Measurements from ENCODE around the gene GTSE1. TPM values are rescaled to one million over a fixed set of nuclear protein-coding genes. Genes with fewer than 3 reads are reported as not detected.

GTSE1 gene
- total RNA-seq, 1 donor from 2014 or later, result 29.7 TPM

DNA sequence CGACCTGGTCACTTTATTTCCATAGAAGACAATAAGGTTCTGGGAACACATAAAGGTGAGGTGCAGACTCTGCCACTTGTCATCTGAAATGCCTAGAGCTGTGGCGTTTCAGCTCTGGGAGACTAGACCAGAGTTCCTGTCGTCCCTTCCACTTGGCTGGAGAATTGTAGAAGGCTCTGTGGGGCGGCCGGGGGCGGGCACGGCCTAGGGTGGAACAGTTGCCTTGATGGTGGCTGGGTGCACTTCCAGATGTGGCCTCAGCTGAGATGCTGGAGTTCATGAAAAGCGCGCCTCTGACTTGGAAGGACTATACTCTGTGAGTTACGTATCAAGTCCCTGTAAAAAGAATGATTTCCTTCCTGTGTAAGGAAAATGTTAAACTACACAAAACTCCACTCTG, 55.6 kb downstream of the GTSE1 start:
- Mint-ChIP-seq H3K27ac (no peak overlapping the region), H3K27me3 (ENCODE audit: insufficient read depth, low read depth) (no peaks in the 10 kb centered on the region), H3K36me3 (peaks cover 20% of the 10 kb centered on the region), H3K4me3 (no peak overlapping the region), H3K4me1 (peaks cover 9% of the 10 kb centered on the region), H3K9me3 (no peaks in the 10 kb centered on the region)
- Histone ChIP-seq H4K20me1 (ENCODE audit: low read depth) (peaks cover 14% of the 10 kb centered on the region), H2AFZ (replicated peaks) (no peak overlapping the region), H3K27me3 (no peaks in the 10 kb centered on the region), H3K9me3 (ENCODE audit: low read depth) (no peaks in the 10 kb centered on the region), H3F3A (ENCODE audit: low read depth) (no peaks in the 10 kb centered on the region), H3K4me2 (no peak overlapping the region), H3K36me3 (no peaks in the 10 kb centered on the region), H3K4me1 (no peaks in the 10 kb centered on the region), H3K27ac (no peak overlapping the region), H3K4me3 (no peak overlapping the region), H3K79me2 (ENCODE audit: low read depth) (no peaks in the 10 kb centered on the region), H3K9ac (no peak overlapping the region)
- no peak for DNase-seq (ENCODE audit: low spot score)
- TF ChIP-seq EZH2phosphoT487 (IDR thresholded peaks at IDR 0.05) (no peak), EZH2 (IDR thresholded peaks at IDR 0.05) (no peak)

- no peak overlapping the region for H3K4me3 Mint-ChIP-seq
- no peak overlapping the region for H3K27ac ChIP-seq
- DNase-seq (ENCODE audit: low spot score), result no peak
- H3K79me2 ChIP-seq (ENCODE audit: low read depth), result no peaks in the 10 kb centered on the region
- H3K9me3 Mint-ChIP-seq, result no peaks in the 10 kb centered on the region
- H3K27me3 ChIP-seq, result no peaks in the 10 kb centered on the region
- peaks cover 14% of the 10 kb centered on the region for H4K20me1 ChIP-seq (ENCODE audit: low read depth)
- no peak for TF ChIP-seq EZH2phosphoT487 (IDR thresholded peaks at IDR 0.05)
- TF ChIP-seq CTCF (IDR thresholded peaks at IDR 0.05), result no peak
- H3K9me3 ChIP-seq (ENCODE audit: low read depth), result no peaks in the 10 kb centered on the region
- peaks cover 9% of the 10 kb centered on the region for H3K4me1 Mint-ChIP-seq
- no peaks in the 10 kb centered on the region for H3K36me3 ChIP-seq
- H3K9ac ChIP-seq, result no peak overlapping the region
- no peaks in the 10 kb centered on the region for H3K27me3 Mint-ChIP-seq (ENCODE audit: insufficient read depth, low read depth)
- H3K4me1 ChIP-seq, result no peaks in the 10 kb centered on the region
- no peak overlapping the region for H3K4me2 ChIP-seq
- H3F3A ChIP-seq (ENCODE audit: low read depth), result no peaks in the 10 kb centered on the region
- no peak overlapping the region for H2AFZ ChIP-seq (replicated peaks)
- no peak overlapping the region for H3K27ac Mint-ChIP-seq
- no peak overlapping the region for H3K4me3 ChIP-seq
- H3K36me3 Mint-ChIP-seq, result peaks cover 19% of the 10 kb centered on the region
These were observed 56.2 kb downstream of the GTSE1 start for GRCh38 chr22:46352691-46353386.

DNA sequence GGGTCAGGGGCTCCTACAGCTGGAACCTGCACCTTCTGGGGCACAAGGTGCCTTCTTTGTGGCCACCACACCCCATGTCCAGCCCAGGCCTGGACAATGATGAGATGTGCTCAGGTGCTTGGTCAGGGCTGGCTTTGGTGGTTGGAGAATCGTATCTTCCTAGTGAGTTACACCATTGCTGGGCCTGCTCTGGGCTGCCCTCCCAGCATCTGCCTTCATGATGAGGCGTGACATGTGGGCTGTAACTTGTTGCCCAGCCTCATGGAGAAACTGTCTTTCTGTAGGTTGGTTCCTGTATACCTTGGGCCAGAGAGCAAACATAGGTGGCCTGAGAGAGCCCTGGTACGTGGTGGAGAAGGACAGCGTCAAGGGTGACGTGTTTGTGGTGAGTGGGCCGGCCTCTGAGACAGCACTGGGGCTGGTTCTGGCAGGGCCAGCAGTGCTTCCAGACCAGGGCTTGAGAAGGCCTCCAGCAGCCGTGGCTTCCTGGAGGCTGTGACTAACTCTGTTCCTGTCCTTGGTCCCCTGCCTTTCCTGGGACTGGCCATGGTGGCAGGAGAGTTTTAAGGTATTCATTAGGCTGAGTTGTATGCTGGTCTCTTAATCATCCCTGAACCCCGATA, 56.9 kb downstream of the GTSE1 start:
- H3K36me3 ChIP-seq, result no peaks in the 10 kb centered on the region
- no peaks in the 10 kb centered on the region for H3K27me3 ChIP-seq
- Mint-ChIP-seq H3K9me3 (no peaks in the 10 kb centered on the region), H3K27ac (no peak overlapping the region), H3K4me1 (peaks cover 9% of the 10 kb centered on the region), H3K27me3 (ENCODE audit: insufficient read depth, low read depth) (no peaks in the 10 kb centered on the region), H3K36me3 (peaks cover 17% of the 10 kb centered on the region), H3K4me3 (no peak overlapping the region)
- H3K27ac ChIP-seq, result no peak overlapping the region
- H3K9ac ChIP-seq, result no peak overlapping the region
- no peak for DNase-seq (ENCODE audit: low spot score)
- no peaks in the 10 kb centered on the region for H3K79me2 ChIP-seq (ENCODE audit: low read depth)
- peaks cover 14% of the 10 kb centered on the region for H4K20me1 ChIP-seq (ENCODE audit: low read depth)
- H3K4me1 ChIP-seq, result no peaks in the 10 kb centered on the region
- no peaks in the 10 kb centered on the region for H3F3A ChIP-seq (ENCODE audit: low read depth)
- H3K9me3 ChIP-seq (ENCODE audit: low read depth), result no peaks in the 10 kb centered on the region
- H3K4me3 ChIP-seq, result no peak overlapping the region
- no peak overlapping the region for H3K4me2 ChIP-seq
- TF ChIP-seq EZH2phosphoT487 (IDR thresholded peaks at IDR 0.05) (no peak), CTCF (IDR thresholded peaks at IDR 0.05) (no peak), EZH2 (IDR thresholded peaks at IDR 0.05) (no peak)
- no peak overlapping the region for H2AFZ ChIP-seq (replicated peaks)
